PC-3 (cell line): ENCODE measurements around the gene CDKN1A. TPM values are rescaled to one million over a fixed set of nuclear protein-coding genes. Genes with fewer than 3 reads are reported as not detected.
A peak's percentile ranks its signal among the peaks of the same experiment; 100 is the strongest.

Experiments
- ATAC-seq: fragments of 200-7000 bp; cut with Tn5 transposase; 2 replicates; pipeline ENCODE4 v1.9.1; 2020; ENCODE audit warnings: mild to moderate bottlenecking, moderate library complexity
- BruUV-seq: library from RNA; stranded (reverse); fragments of 400-500 nt; replicated peaks from 2 replicates; lab custom pipeline; 2021; lab: Mats Ljungman, UMichigan
- CTCF ChIA-PET: fragments of 300-600 bp; sonication (Branson Sonifier 250); formaldehyde crosslinking; loops from one replicate; lab custom pipeline; 2022; ENCODE audit warnings: antibody characterized with exemption; lab: Charles Lee
- POLR2A ChIA-PET: fragments of 300-600 bp; sonication (Branson Sonifier 250); formaldehyde crosslinking; loops from one replicate; lab custom pipeline; 2022; ENCODE audit warnings: antibody characterized with exemption; ENCODE audit not compliant: unreplicated experiment; lab: Charles Lee
- DNase-seq: peaks from one replicate; pipeline ENCODE4 v3.0.0-alpha.2; 2015
- H2AFZ ChIP-seq: fragments of 300-600 bp; sonication (generic); 2 replicates; pipeline ENCODE4 v1.6.0; 2016; ENCODE audit warnings: antibody characterized with exemption, low read length
- H3F3A ChIP-seq: fragments of 300-600 bp; sonication (generic); one replicate; pipeline ENCODE4 v1.6.0; 2017; ENCODE audit warnings: antibody characterized with exemption, low read length, control low read depth, mild to moderate bottlenecking; ENCODE audit not compliant: unreplicated experiment
- H3K27ac ChIP-seq: fragments of 300-600 bp; sonication (generic); 2 replicates; pipeline ENCODE4 v1.5.1; 2016; ENCODE audit warnings: mild to moderate bottlenecking, low read length
- H3K27me3 ChIP-seq: fragments of 300-600 bp; sonication (generic); 2 replicates; pipeline ENCODE4 v1.6.1; 2016; ENCODE audit warnings: low read length, mixed read lengths
- H3K36me3 ChIP-seq: fragments of 300-600 bp; sonication (generic); 2 replicates; pipeline ENCODE4 v1.6.1; 2016; ENCODE audit warnings: low read depth, mixed run types, low read length, mixed read lengths
- H3K4me1 ChIP-seq: fragments of 300-600 bp; sonication (generic); 2 replicates; pipeline ENCODE4 v1.5.1; 2016; ENCODE audit warnings: low read length; ENCODE audit not compliant: insufficient read depth
- H3K4me2 ChIP-seq: fragments of 300-600 bp; sonication (generic); 2 replicates; pipeline ENCODE4 v1.6.0; 2016; ENCODE audit warnings: low read length
- H3K4me3 ChIP-seq: fragments of 300-600 bp; sonication (generic); 2 replicates; pipeline ENCODE4 v1.5.1; 2016; ENCODE audit warnings: mild to moderate bottlenecking, low read length, mixed read lengths
- H3K79me2 ChIP-seq: fragments of 300-600 bp; sonication (generic); 2 replicates; pipeline ENCODE4 v1.6.1; 2017; ENCODE audit warnings: low read length, mixed read lengths
- H3K9ac ChIP-seq: fragments of 300-600 bp; sonication (generic); 2 replicates; pipeline ENCODE4 v1.6.0; 2016; ENCODE audit warnings: mild to moderate bottlenecking, low read length
- H3K9me2 ChIP-seq: fragments of 300-600 bp; sonication (generic); replicated peaks from 2 replicates; pipeline ENCODE4 v1.6.1; 2016; ENCODE audit warnings: mixed run types, low read length, mixed read lengths
- H3K9me3 ChIP-seq: fragments of 300-600 bp; sonication (generic); 2 replicates; pipeline ENCODE4 v1.6.1; 2016; ENCODE audit warnings: low read length, mixed read lengths
- H4K20me1 ChIP-seq: fragments of 300-600 bp; sonication (generic); 2 replicates; pipeline ENCODE4 v1.6.1; 2016; ENCODE audit warnings: low read length, mixed read lengths
- EZH2 ChIP-seq: fragments of 300-600 bp; sonication (generic); IDR thresholded peaks from one replicate; pipeline ENCODE4 v1.6.1; 2017; ENCODE audit warnings: antibody characterized with exemption, mild to moderate bottlenecking, low read length; ENCODE audit not compliant: unreplicated experiment
- EZH2phosphoT487 ChIP-seq: fragments of 300-600 bp; sonication (generic); IDR thresholded peaks from 2 replicates; pipeline ENCODE4 v1.6.1; 2018; ENCODE audit warnings: mild to moderate bottlenecking, antibody characterized with exemption, low read length, borderline replicate concordance
- intact Hi-C: fragments of 100-400 bp; cut with micrococcal nuclease; formaldehyde crosslinking; loops from 2 replicates; pipeline ENCODE4 v1.9.0; 2023
- total RNA-seq: library from RNA; depleted of rRNA; stranded (reverse); fragments of >200 nt; gene quantifications from 2 replicates; pipeline ENCODE4 v1.2.3, GENCODE V29; 2014; rRNA removed
- TF ChIP-seq, protein P1 (sequence below): fragments of 300-600 bp; sonication (generic); conservative IDR thresholded peaks from 2 replicates; pipeline ENCODE4 v1.5.1; 2017; ENCODE audit warnings: antibody characterized with exemption, low read depth, mild to moderate bottlenecking, low read length

CDKN1A gene
- total RNA-seq, 1 experiment from 2014 or later: 79.5 TPM

DNA sequence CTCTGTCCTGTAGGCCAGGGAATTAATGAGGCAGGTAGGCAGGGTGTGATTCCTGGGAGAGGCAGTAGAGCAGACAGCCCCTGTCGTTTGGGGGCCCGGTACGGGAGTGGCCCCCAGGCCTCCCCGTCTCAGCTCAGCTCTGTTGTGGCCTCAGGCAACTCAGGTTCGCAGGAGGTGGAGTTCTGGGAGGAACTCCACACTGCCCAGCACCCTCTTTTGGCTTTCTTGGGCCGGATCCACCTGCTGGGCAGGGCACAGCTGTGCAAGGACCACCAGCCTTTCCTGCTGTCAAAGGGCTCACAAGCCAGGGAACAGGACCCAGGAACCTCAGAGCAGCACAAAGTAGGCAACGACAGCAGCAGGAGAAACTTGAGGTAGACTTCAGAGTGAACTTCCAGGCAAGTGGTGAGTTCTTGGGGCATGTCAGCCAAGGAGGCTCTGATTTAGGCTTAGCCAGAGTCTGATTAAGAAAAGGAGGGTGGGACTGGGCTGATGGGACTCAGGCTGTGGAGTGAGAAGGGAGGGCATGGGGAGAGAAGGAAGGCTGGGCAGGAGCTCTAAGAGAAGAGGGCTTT is 56.1 kb downstream of the CDKN1A start:
- Histone ChIP-seq H3K9me2 (no peaks in the 10 kb centered on the region), H3K36me3 (no peaks in the 10 kb centered on the region), H3K27me3 (no peaks in the 10 kb centered on the region), H3K9me3 (no peaks in the 10 kb centered on the region), H4K20me1 (no peaks in the 10 kb centered on the region), H3K9ac (no peak overlapping the region), H3K27ac (no peak overlapping the region), H3K4me3 (peak overlapping the region; percentile 59; the same call in 1 of the 2 replicates), H3K79me2 (no peaks in the 10 kb centered on the region), H3K4me1 (peaks cover 16% of the 10 kb centered on the region), H3K4me2 (peak overlapping the region; percentile 87), H3F3A (no peaks in the 10 kb centered on the region), H2AFZ (peak overlapping the region; percentile 94)
- ChIA-PET CTCF (interaction anchor here (1.0 kb wide), 1 partner anchor 47 kb away, joined by 3 read pairs; no protein-coding TSS in a partner anchor), POLR2A (no interaction called here)
- intact Hi-C loops: no loop called here
- no peak for DNase-seq
- ATAC-seq: no peak; the same call in 1 of the 2 replicates
- no TSS peak for BruUV-seq
- TF ChIP-seq, protein P1, sequence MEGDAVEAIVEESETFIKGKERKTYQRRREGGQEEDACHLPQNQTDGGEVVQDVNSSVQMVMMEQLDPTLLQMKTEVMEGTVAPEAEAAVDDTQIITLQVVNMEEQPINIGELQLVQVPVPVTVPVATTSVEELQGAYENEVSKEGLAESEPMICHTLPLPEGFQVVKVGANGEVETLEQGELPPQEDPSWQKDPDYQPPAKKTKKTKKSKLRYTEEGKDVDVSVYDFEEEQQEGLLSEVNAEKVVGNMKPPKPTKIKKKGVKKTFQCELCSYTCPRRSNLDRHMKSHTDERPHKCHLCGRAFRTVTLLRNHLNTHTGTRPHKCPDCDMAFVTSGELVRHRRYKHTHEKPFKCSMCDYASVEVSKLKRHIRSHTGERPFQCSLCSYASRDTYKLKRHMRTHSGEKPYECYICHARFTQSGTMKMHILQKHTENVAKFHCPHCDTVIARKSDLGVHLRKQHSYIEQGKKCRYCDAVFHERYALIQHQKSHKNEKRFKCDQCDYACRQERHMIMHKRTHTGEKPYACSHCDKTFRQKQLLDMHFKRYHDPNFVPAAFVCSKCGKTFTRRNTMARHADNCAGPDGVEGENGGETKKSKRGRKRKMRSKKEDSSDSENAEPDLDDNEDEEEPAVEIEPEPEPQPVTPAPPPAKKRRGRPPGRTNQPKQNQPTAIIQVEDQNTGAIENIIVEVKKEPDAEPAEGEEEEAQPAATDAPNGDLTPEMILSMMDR: no peak
- TF ChIP-seq EZH2phosphoT487 (no peak), EZH2 (no peak)

DNA sequence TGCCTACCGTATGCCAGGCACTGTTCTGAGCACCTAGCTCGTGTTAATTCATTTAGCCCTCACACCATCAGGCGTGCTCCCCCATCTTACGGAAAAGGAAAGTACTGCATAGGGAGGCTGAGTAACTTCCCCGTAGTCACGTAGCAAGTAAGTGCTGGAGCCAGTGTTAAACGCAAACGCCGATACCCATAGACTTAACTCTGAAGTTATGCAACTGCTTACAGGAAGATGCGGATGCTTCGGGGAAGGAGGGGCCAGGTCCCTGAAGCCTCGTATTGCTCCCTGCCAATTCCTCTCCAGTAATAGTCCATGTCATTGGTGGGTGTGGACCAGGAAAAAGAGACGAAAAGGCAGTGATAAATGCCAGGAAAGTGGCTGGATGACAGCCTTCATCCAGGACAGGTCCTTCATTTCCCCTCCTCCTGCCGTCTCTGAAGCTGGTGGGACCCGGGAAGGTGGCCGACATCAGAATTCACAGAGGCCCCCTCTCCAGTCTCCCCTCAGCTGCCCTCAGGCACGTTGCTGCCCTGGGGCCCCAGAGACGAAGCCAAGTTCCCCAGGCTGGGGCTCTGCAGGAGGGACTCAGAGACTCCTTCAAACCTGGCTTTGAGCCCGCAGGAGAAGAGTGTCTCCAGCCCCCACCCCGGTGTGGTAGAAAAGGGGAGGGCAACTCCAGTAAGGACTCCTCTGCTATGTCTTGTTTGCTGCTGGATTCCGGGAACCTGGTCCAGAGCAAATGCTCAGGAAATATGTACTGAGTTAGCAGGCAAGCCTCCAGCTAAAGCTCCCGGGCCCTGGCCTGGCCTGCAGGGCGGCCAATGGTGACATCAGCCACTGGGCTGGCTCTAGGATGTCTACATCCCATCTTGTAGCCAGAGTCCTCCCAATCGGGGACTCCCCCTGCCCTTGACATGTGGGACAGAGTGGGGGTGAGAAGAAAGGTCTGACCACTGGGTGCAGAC is 56.9 kb downstream of the CDKN1A start:
- H3K9me3 ChIP-seq: no peaks in the 10 kb centered on the region
- H2AFZ ChIP-seq: peak overlapping the region; percentile 94
- H3K9ac ChIP-seq: peak overlapping the region; percentile 41; the same call in 1 of the 2 replicates
- no peaks in the 10 kb centered on the region for H3K36me3 ChIP-seq
- peak overlapping the region; percentile 59 for H3K4me3 ChIP-seq
- H3K4me2 ChIP-seq: peak overlapping the region; percentile 87
- DNase-seq: peak; percentile 59
- intact Hi-C loops: no loop called here
- no peaks in the 10 kb centered on the region for H4K20me1 ChIP-seq
- no peaks in the 10 kb centered on the region for H3K27me3 ChIP-seq
- H3K27ac ChIP-seq: no peak overlapping the region
- H3K4me1 ChIP-seq: peaks cover 22% of the 10 kb centered on the region
- CTCF ChIA-PET: interaction anchor here (1.0 kb wide), 1 partner anchor 46 kb away, joined by 3 read pairs; no protein-coding TSS in a partner anchor
- H3F3A ChIP-seq: no peaks in the 10 kb centered on the region
- BruUV-seq: TSS peak; percentile 35
- POLR2A ChIA-PET: interaction anchor here (0.6 kb wide), 1 partner anchor 312 kb away, joined by 3 read pairs; no protein-coding TSS in a partner anchor
- no peaks in the 10 kb centered on the region for H3K9me2 ChIP-seq
- no peak for TF ChIP-seq EZH2phosphoT487
- TF ChIP-seq, protein P1: no peak
- TF ChIP-seq EZH2: no peak
- ATAC-seq: peak; percentile 68
- H3K79me2 ChIP-seq: no peaks in the 10 kb centered on the region

Other genes starting within 250 kb of the CDKN1A start
- gene PXT1, start 235.9 kb upstream of the CDKN1A start, total RNA-seq: not detected in 2 replicates
- 20.8 and 26.5 TPM in 2 replicates for gene KCTD20, start 235.7 kb upstream of the CDKN1A start, total RNA-seq
- gene STK38, start 131.2 kb upstream of the CDKN1A start, total RNA-seq: 25.7 and 26.9 TPM in 2 replicates
- 206 and 297 TPM in 2 replicates for gene SRSF3, start 84.4 kb upstream of the CDKN1A start, total RNA-seq
- not detected in 2 replicates for gene RAB44, start 19.1 kb downstream of the CDKN1A start, total RNA-seq
- 0.29 TPM in 1 of 2 replicates, not detected in the other for gene CPNE5, start 160.7 kb downstream of the CDKN1A start, total RNA-seq
- gene PPIL1, start 196.1 kb downstream of the CDKN1A start, total RNA-seq: 37.3 and 39.9 TPM in 2 replicates
- gene C6orf89, start 207.2 kb downstream of the CDKN1A start, total RNA-seq: 23.2 and 27.8 TPM in 2 replicates